Measurements from ENCODE around the gene PPT1.

DNA sequence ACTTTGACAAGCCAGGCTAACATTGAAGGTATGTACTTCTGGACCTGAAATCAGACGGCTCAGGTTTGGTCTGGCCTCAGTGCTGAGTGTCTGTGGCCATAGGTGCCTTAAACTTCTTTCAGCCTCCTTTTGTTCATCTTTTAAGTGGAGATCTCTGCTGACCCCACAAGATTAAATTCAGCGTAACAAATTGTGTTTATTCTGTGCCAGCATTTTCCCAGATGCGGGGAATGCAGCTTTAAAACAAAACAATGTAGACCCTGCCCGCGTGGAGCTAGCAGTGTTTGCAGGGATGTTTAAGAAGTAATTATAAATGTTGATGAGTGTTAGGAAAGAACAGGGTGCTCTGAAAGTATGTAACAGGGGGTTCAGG is 55.6 kb downstream of the PPT1 start:
- no peak for TF ChIP-seq RFX5 (IDR thresholded peaks at IDR 0.05)
- TF ChIP-seq, protein P1, sequence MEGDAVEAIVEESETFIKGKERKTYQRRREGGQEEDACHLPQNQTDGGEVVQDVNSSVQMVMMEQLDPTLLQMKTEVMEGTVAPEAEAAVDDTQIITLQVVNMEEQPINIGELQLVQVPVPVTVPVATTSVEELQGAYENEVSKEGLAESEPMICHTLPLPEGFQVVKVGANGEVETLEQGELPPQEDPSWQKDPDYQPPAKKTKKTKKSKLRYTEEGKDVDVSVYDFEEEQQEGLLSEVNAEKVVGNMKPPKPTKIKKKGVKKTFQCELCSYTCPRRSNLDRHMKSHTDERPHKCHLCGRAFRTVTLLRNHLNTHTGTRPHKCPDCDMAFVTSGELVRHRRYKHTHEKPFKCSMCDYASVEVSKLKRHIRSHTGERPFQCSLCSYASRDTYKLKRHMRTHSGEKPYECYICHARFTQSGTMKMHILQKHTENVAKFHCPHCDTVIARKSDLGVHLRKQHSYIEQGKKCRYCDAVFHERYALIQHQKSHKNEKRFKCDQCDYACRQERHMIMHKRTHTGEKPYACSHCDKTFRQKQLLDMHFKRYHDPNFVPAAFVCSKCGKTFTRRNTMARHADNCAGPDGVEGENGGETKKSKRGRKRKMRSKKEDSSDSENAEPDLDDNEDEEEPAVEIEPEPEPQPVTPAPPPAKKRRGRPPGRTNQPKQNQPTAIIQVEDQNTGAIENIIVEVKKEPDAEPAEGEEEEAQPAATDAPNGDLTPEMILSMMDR (IDR thresholded peaks at IDR 0.05): no peak
- TF ChIP-seq PHF8 (IDR thresholded peaks at IDR 0.05; ENCODE audit: borderline replicate concordance, low read depth): no peak
- TF ChIP-seq POLR2A (IDR thresholded peaks at IDR 0.05; ENCODE audit: low read length): no peak
- no peak for TF ChIP-seq USF2 (IDR thresholded peaks at IDR 0.05)
- TF ChIP-seq MAX (IDR thresholded peaks at IDR 0.05): no peak

Data from A549 (cell line).